Type B pancreatic cell (in vitro differentiated cells): ENCODE data around the gene NRG4. TPM values are rescaled to one million over a fixed set of nuclear protein-coding genes. Genes with fewer than 3 reads are reported as not detected.

ENCODE experiments used
- DNase-seq: peaks from one replicate; pipeline ENCODE4 v3.0.0; 2021; ENCODE audit warnings: mixed read lengths; ENCODE audit not compliant: unreplicated experiment; ENCODE audit errors: extremely low spot score
- H3K27ac Mint-ChIP-seq: 2 replicates; pipeline ENCODE4 v1.8.0; 2021; ENCODE audit warnings: mild to moderate bottlenecking, mixed read lengths
- H3K27me3 Mint-ChIP-seq: 2 replicates; pipeline ENCODE4 v1.8.0; 2021; ENCODE audit warnings: mixed read lengths
- H3K36me3 Mint-ChIP-seq: 2 replicates; pipeline ENCODE4 v1.8.0; 2021; ENCODE audit warnings: mixed read lengths
- H3K4me1 Mint-ChIP-seq: one replicate; pipeline ENCODE4 v1.8.0; 2021; ENCODE audit warnings: mixed read lengths; ENCODE audit not compliant: unreplicated experiment
- H3K4me3 Mint-ChIP-seq: 2 replicates; pipeline ENCODE4 v1.8.0; 2021; ENCODE audit warnings: mild to moderate bottlenecking, mixed read lengths
- H3K9me3 Mint-ChIP-seq: 2 replicates; pipeline ENCODE4 v1.8.0; 2021; ENCODE audit warnings: mixed read lengths
- CTCF ChIP-seq: fragments of 200-600 bp; sonication (generic); conservative IDR thresholded peaks from 2 replicates; pipeline ENCODE4 v1.5.0; 2021; ENCODE audit warnings: antibody characterized with exemption, mild to moderate bottlenecking
- long read RNA-seq: library from polyadenylated mRNA; unstranded; transcript quantifications from one replicate; pipeline ENCODE4 v2.0.0, GENCODE V29; 2020
- total RNA-seq: library from RNA; stranded (reverse); gene quantifications from 2 replicates; pipeline ENCODE4 v1.2.1, GENCODE V29; 2021; ENCODE audit warnings: low replicate concordance

Gene NRG4
- total RNA-seq: 2.4 and 3.6 TPM in 2 replicates
- long read RNA-seq, partial matches to known transcripts: 0 of 3 reads
- long read RNA-seq, other reads (novel, unspliced or antisense): 3 of 3 reads

GRCh38 chr15:76011627-76012551 lies at the start of gene NRG4:
TSS of gene NRG4 (minus strand) at chr15:76012424. CDS start at chr15:76011230, 1,194 bp downstream.
- no peak for TF ChIP-seq CTCF

GRCh38 chr15:76061700-76062099 lies 49.5 kb upstream of the NRG4 start:
- Mint-ChIP-seq H3K27me3 (peaks cover 58% of the 10 kb centered on the region), H3K9me3 (no peaks in the 10 kb centered on the region), H3K27ac (no peak overlapping the region), H3K4me3 (peak overlapping the region; percentile 61), H3K4me1 (peaks cover 16% of the 10 kb centered on the region), H3K36me3 (no peaks in the 10 kb centered on the region)
- DNase-seq: no peak
- TF ChIP-seq CTCF: no peak

More at GRCh38 chr15:76011627-76012551, at the start of gene NRG4:
- peak within 1 kb of the TSS; percentile 85 for H3K4me3 Mint-ChIP-seq
- H3K4me1 Mint-ChIP-seq: peaks cover 6% of the 10 kb centered on the region
- DNase-seq: no peak
- H3K27ac Mint-ChIP-seq: peak within 1 kb of the TSS; percentile 86
- H3K27me3 Mint-ChIP-seq: no peaks in the 10 kb centered on the region
- H3K9me3 Mint-ChIP-seq: peaks cover 5% of the 10 kb centered on the region
- no peaks in the 10 kb centered on the region for H3K36me3 Mint-ChIP-seq

GRCh38 chr15:76060118-76060989 lies 48.1 kb upstream of the NRG4 start:
- peaks cover 57% of the 10 kb centered on the region for H3K27me3 Mint-ChIP-seq
- peak overlapping the region; percentile 85 for H3K4me3 Mint-ChIP-seq
- no peak overlapping the region for H3K27ac Mint-ChIP-seq
- H3K4me1 Mint-ChIP-seq: peaks cover 11% of the 10 kb centered on the region
- TF ChIP-seq CTCF: no peak
- H3K9me3 Mint-ChIP-seq: no peaks in the 10 kb centered on the region
- H3K36me3 Mint-ChIP-seq: no peaks in the 10 kb centered on the region
- no peak for DNase-seq

- Mint-ChIP-seq H3K4me3 (peak within 1 kb of the TSS; percentile 89), H3K27me3 (peaks cover 49% of the 10 kb centered on the region), H3K27ac (peak within 1 kb of the TSS; percentile 65), H3K36me3 (no peaks in the 10 kb centered on the region), H3K4me1 (peaks cover 4% of the 10 kb centered on the region), H3K9me3 (no peaks in the 10 kb centered on the region)
- DNase-seq: peak; percentile 75
- TF ChIP-seq CTCF: peak; percentile 58
Measured at GRCh38 chr15:76059320-76060117, 47.3 kb upstream of the NRG4 start, which contains the start of gene TMEM266. TSS of gene TMEM266 (plus strand) at chr15:76059985. CDS start at chr15:76134264, 74,279 bp downstream.
